B cell (primary cell): ENCODE measurements around the gene PTF1A.

Source experiments
- CTCF ChIP-seq: fragments of 200-600 bp; IDR thresholded peaks from one replicate; pipeline ENCODE4 v1.8.0; 2022; ENCODE audit warnings: antibody characterized with exemption, mild to moderate bottlenecking
- EZH2 ChIP-seq: IDR thresholded peaks from 2 replicates; pipeline ENCODE4 v1.6.1; 2012; ENCODE audit warnings: borderline replicate concordance, low read depth, mild to moderate bottlenecking, moderate library complexity, low read length; ENCODE audit not compliant: insufficient read depth, poor library complexity, severe bottlenecking

GRCh38 chr10:23238015-23238414, 45.9 kb downstream of the PTF1A start:
- TF ChIP-seq CTCF = no peak
- no peak for TF ChIP-seq EZH2
